Measurements from ENCODE around the gene ZNF141.

DNA sequence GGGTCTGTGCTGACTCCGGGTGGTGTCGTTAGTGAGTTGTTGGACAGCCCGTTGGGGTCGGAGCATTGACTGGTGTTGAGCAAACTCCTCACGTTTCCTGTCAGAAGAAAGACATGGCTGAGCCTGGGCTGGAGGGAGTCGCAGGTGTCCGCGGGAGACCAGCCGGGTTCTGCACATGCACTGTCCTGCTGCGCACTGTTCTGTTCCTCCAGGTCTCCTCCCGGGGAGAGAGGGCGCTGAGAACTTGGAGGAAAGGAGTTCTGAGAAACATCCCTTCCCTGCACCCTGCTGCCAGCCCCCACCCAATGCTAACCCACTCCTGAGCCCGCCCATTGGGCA lies 1.1 kb downstream of the ZNF141 start:
- TF ChIP-seq, protein P1, sequence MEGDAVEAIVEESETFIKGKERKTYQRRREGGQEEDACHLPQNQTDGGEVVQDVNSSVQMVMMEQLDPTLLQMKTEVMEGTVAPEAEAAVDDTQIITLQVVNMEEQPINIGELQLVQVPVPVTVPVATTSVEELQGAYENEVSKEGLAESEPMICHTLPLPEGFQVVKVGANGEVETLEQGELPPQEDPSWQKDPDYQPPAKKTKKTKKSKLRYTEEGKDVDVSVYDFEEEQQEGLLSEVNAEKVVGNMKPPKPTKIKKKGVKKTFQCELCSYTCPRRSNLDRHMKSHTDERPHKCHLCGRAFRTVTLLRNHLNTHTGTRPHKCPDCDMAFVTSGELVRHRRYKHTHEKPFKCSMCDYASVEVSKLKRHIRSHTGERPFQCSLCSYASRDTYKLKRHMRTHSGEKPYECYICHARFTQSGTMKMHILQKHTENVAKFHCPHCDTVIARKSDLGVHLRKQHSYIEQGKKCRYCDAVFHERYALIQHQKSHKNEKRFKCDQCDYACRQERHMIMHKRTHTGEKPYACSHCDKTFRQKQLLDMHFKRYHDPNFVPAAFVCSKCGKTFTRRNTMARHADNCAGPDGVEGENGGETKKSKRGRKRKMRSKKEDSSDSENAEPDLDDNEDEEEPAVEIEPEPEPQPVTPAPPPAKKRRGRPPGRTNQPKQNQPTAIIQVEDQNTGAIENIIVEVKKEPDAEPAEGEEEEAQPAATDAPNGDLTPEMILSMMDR (IDR thresholded peaks at IDR 0.05): no peak
- TF ChIP-seq POLR2A (IDR thresholded peaks at IDR 0.05): no peak

All from lower leg skin (tissue), 3 donors.